T-helper 1 cell treated with Interleukin-12 subunit alpha and Interleukin-12 subunit beta and Interleukin-4 antibody, amounts not matched to agents 30 μg/mL and 1 μg/mL, for 36 hours (primary cell): ENCODE data around the gene FNDC5.
"Not testable (repeated sequence)": the region's sequence is repeated elsewhere in the genome, so short reads cannot be mapped to it uniquely, and the experiment has no call there.

Source experiments
- H3K27ac Mint-ChIP-seq: one replicate; pipeline ENCODE4 v1.8.0; 2021; ENCODE audit warnings: mild to moderate bottlenecking, mixed read lengths
- H3K27me3 Mint-ChIP-seq: one replicate; pipeline ENCODE4 v1.8.0; 2021; ENCODE audit warnings: low read depth, mixed read lengths
- H3K36me3 Mint-ChIP-seq: one replicate; pipeline ENCODE4 v1.8.0; 2021; ENCODE audit warnings: low read depth, mixed read lengths
- H3K4me1 Mint-ChIP-seq: one replicate; pipeline ENCODE4 v1.8.0; 2021; ENCODE audit warnings: low read depth, mixed read lengths
- H3K4me3 Mint-ChIP-seq: one replicate; pipeline ENCODE4 v1.8.0; 2021; ENCODE audit warnings: mild to moderate bottlenecking, moderate library complexity, mixed read lengths
- H3K9me3 Mint-ChIP-seq: one replicate; pipeline ENCODE4 v1.8.0; 2021; ENCODE audit warnings: mixed read lengths

The FNDC5 gene

GRCh38 chr1:32870615-32871363 is at the start of gene FNDC5:
Gene FNDC5 (minus strand): TSS chr1:32870912.
- H3K27me3 Mint-ChIP-seq = peaks cover 54% of the 10 kb centered on the region
- H3K36me3 Mint-ChIP-seq = peaks cover 21% of the 10 kb centered on the region
- H3K9me3 Mint-ChIP-seq = no peaks in the 10 kb centered on the region
- peaks cover 22% of the 10 kb centered on the region for H3K4me1 Mint-ChIP-seq
- H3K4me3 Mint-ChIP-seq = peak within 1 kb of the TSS; percentile 65
- peak within 1 kb of the TSS; percentile 9 for H3K27ac Mint-ChIP-seq

GRCh38 chr1:32919811-32920733 is 49.4 kb upstream of the FNDC5 start:
- Mint-ChIP-seq H3K9me3 (no peaks in the 10 kb centered on the region), H3K4me3 (no peak overlapping the region), H3K27me3 (peaks cover 49% of the 10 kb centered on the region), H3K4me1 (peaks cover 20% of the 10 kb centered on the region), H3K36me3 (peaks cover 3% of the 10 kb centered on the region), H3K27ac (no peak overlapping the region)

GRCh38 chr1:32918179-32918578 is 47.5 kb upstream of the FNDC5 start:
- H3K27me3 Mint-ChIP-seq = peaks cover 41% of the 10 kb centered on the region
- H3K9me3 Mint-ChIP-seq = no peaks in the 10 kb centered on the region
- peaks cover 16% of the 10 kb centered on the region for H3K4me1 Mint-ChIP-seq
- H3K4me3 Mint-ChIP-seq = no peak overlapping the region
- H3K27ac Mint-ChIP-seq = no peak overlapping the region
- peaks cover 3% of the 10 kb centered on the region for H3K36me3 Mint-ChIP-seq

GRCh38 chr1:32917521-32917920 is 46.8 kb upstream of the FNDC5 start:
- H3K4me3 Mint-ChIP-seq = no peak overlapping the region
- H3K4me1 Mint-ChIP-seq = peaks cover 16% of the 10 kb centered on the region
- no peak overlapping the region for H3K27ac Mint-ChIP-seq
- peaks cover 3% of the 10 kb centered on the region for H3K36me3 Mint-ChIP-seq
- peaks cover 37% of the 10 kb centered on the region for H3K27me3 Mint-ChIP-seq
- H3K9me3 Mint-ChIP-seq = no peaks in the 10 kb centered on the region

- Mint-ChIP-seq H3K9me3 (no peaks in the 10 kb centered on the region), H3K27ac (no peak overlapping the region), H3K27me3 (peaks cover 31% of the 10 kb centered on the region), H3K4me1 (peaks cover 16% of the 10 kb centered on the region), H3K36me3 (peaks cover 3% of the 10 kb centered on the region), H3K4me3 (no peak overlapping the region)
Measured at GRCh38 chr1:32915766-32916706, 45.3 kb upstream of the FNDC5 start.

GRCh38 chr1:32910319-32910718 is 39.6 kb upstream of the FNDC5 start:
- no peak overlapping the region for H3K4me3 Mint-ChIP-seq
- H3K27me3 Mint-ChIP-seq = peaks cover 31% of the 10 kb centered on the region
- no peak overlapping the region for H3K27ac Mint-ChIP-seq
- H3K36me3 Mint-ChIP-seq = no peaks in the 10 kb centered on the region
- H3K9me3 Mint-ChIP-seq = no peaks in the 10 kb centered on the region
- H3K4me1 Mint-ChIP-seq = no peaks in the 10 kb centered on the region

GRCh38 chr1:32907435-32907834 is 36.7 kb upstream of the FNDC5 start:
- H3K4me3 Mint-ChIP-seq = no peak overlapping the region
- H3K27ac Mint-ChIP-seq = no peak overlapping the region
- no peaks in the 10 kb centered on the region for H3K36me3 Mint-ChIP-seq
- peaks cover 41% of the 10 kb centered on the region for H3K27me3 Mint-ChIP-seq
- no peaks in the 10 kb centered on the region for H3K4me1 Mint-ChIP-seq
- no peaks in the 10 kb centered on the region for H3K9me3 Mint-ChIP-seq

- H3K9me3 Mint-ChIP-seq = no peaks in the 10 kb centered on the region
- H3K36me3 Mint-ChIP-seq = no peaks in the 10 kb centered on the region
- H3K27me3 Mint-ChIP-seq = peaks cover 49% of the 10 kb centered on the region
- no peak overlapping the region for H3K4me3 Mint-ChIP-seq
- H3K4me1 Mint-ChIP-seq = peaks cover 3% of the 10 kb centered on the region
- H3K27ac Mint-ChIP-seq = no peak overlapping the region
Measured at GRCh38 chr1:32906654-32907053, 35.9 kb upstream of the FNDC5 start.

GRCh38 chr1:32905588-32905987 is 34.9 kb upstream of the FNDC5 start:
- not testable (repeated sequence) for H3K27ac Mint-ChIP-seq, H3K36me3 Mint-ChIP-seq, H3K4me3 Mint-ChIP-seq, H3K4me1 Mint-ChIP-seq, H3K9me3 Mint-ChIP-seq
- H3K27me3 Mint-ChIP-seq = peaks cover 54% of the 10 kb centered on the region

GRCh38 chr1:32904797-32905196 is 34.1 kb upstream of the FNDC5 start:
- Mint-ChIP-seq H3K27ac (no peak overlapping the region), H3K27me3 (peaks cover 55% of the 10 kb centered on the region), H3K4me1 (peaks cover 4% of the 10 kb centered on the region), H3K9me3 (no peaks in the 10 kb centered on the region), H3K4me3 (no peak overlapping the region), H3K36me3 (no peaks in the 10 kb centered on the region)

- Mint-ChIP-seq H3K9me3 (no peaks in the 10 kb centered on the region), H3K27ac (no peak overlapping the region), H3K4me3 (no peak overlapping the region), H3K4me1 (peaks cover 4% of the 10 kb centered on the region), H3K36me3 (no peaks in the 10 kb centered on the region), H3K27me3 (peaks cover 58% of the 10 kb centered on the region)
Measured at GRCh38 chr1:32903991-32904785, 33.5 kb upstream of the FNDC5 start.

- Mint-ChIP-seq H3K27me3 (peaks cover 62% of the 10 kb centered on the region), H3K9me3 (no peaks in the 10 kb centered on the region), H3K27ac (no peak overlapping the region), H3K36me3 (no peaks in the 10 kb centered on the region), H3K4me3 (peak overlapping the region; percentile 69), H3K4me1 (peaks cover 4% of the 10 kb centered on the region)
Measured at GRCh38 chr1:32902535-32902920, 31.8 kb upstream of the FNDC5 start.

GRCh38 chr1:32901823-32902534 is 31.3 kb upstream of the FNDC5 start:
- Mint-ChIP-seq H3K27me3 (peaks cover 67% of the 10 kb centered on the region), H3K4me1 (peaks cover 4% of the 10 kb centered on the region), H3K36me3 (no peaks in the 10 kb centered on the region), H3K4me3 (peak overlapping the region; percentile 74), H3K9me3 (no peaks in the 10 kb centered on the region), H3K27ac (no peak overlapping the region)
